H7 (cell line): ENCODE measurements around the gene IFT88. TPM values are rescaled to one million over a fixed set of nuclear protein-coding genes. Genes with fewer than 3 reads are reported as not detected.
"Not testable (repeated sequence)": the region's sequence is repeated elsewhere in the genome, so short reads cannot be mapped to it uniquely, and the experiment has no call there.

Experiments
- DNase-seq: peaks from one replicate; pipeline ENCODE4 v3.0.0; 2012
- H3K27me3 ChIP-seq: 2 replicates; pipeline ENCODE4 v1.6.0; 2011; ENCODE audit warnings: mild to moderate bottlenecking, low read length; ENCODE audit not compliant: control insufficient read depth, insufficient read depth
- H3K36me3 ChIP-seq: replicated peaks from 2 replicates; pipeline ENCODE4 v1.5.1; 2011; ENCODE audit warnings: low read length; ENCODE audit not compliant: control insufficient read depth, insufficient read depth
- H3K4me3 ChIP-seq: 2 replicates; pipeline ENCODE4 v1.5.1; 2011; ENCODE audit warnings: low read depth, mild to moderate bottlenecking, control low read depth, low read length, moderate library complexity; ENCODE audit not compliant: insufficient read depth
- total RNA-seq: library from RNA; depleted of rRNA; stranded (reverse); fragments of >200 nt; shearing (Covaris generic); gene quantifications from 2 replicates; pipeline ENCODE4 v1.2.3, GENCODE V29; 2014

Gene IFT88
- total RNA-seq, 1 experiment from 2014 or later: 2.3 TPM

DNA sequence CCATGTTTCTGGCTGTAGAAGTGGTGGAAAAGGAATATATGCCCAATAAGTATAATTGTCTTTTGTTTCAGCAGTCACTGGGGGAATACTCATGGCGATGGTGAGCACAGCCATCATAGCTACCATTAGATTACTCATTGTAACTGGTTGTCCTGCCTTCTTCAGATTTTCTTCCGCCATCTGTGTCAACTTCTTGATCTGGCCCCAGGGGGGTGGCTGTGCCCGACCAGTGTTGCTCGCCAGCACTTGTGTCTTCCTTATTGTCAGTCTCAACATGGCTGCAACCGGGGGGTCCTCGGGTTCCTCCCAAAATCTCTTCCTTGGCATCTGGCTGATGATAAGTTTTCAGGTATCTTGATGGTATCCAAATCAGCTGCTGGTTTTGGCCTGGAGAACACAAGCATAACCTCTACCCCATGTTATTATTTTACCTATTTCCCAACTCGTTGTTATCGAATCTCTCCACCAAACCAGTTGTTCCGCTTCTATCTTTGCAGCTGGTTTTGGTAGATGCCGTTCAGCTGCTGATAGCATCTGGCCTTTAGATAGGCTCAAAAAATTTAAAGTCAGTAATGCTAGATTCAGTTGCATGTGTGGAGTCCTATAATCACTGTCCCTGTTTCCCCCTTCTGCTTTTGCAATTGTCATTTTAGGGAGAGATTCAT lies 113.6 kb downstream of the IFT88 start:
- H3K4me3 ChIP-seq: no peak overlapping the region
- H3K27me3 ChIP-seq: no peaks in the 10 kb centered on the region
- DNase-seq: no peak
- no peaks in the 10 kb centered on the region for H3K36me3 ChIP-seq

- H3K36me3 ChIP-seq, H3K27me3 ChIP-seq, DNase-seq, H3K4me3 ChIP-seq: not testable (repeated sequence)
These were observed 114.5 kb downstream of the IFT88 start for GRCh38 chr13:20681481-20681880.

GRCh38 chr13:20682061-20682460 lies 115.1 kb downstream of the IFT88 start:
- no peaks in the 10 kb centered on the region for H3K27me3 ChIP-seq

DNA sequence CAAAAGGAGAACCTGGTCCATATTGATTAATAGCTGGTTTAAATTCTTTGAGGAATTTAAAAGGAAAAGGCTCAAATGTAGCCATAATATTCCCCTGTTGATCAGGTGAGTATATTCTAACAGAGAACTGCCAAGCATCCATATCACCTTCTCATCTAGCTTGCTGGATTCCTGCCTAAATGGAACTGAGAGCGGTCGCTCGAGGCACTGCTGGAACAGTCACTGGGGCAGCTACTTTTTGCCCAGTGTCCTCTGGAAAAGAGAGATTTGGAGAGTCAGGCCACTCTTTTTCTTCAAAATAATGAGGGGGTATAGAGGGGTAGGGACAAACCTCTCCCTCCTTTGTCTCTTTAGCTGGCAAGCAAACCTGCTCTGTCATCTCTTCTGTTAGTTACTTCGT lies 117.1 kb downstream of the IFT88 start:
- no peak for DNase-seq
- no peaks in the 10 kb centered on the region for H3K36me3 ChIP-seq
- no peak overlapping the region for H3K4me3 ChIP-seq
- no peaks in the 10 kb centered on the region for H3K27me3 ChIP-seq

More at GRCh38 chr13:20682061-20682460, 115.1 kb downstream of the IFT88 start:
- H3K36me3 ChIP-seq: no peaks in the 10 kb centered on the region
- no peak for DNase-seq
- H3K4me3 ChIP-seq: no peak overlapping the region

- Histone ChIP-seq H3K27me3 (no peaks in the 10 kb centered on the region), H3K4me3 (no peak overlapping the region), H3K36me3 (no peaks in the 10 kb centered on the region)
- no peak for DNase-seq
These were observed 117.6 kb downstream of the IFT88 start for GRCh38 chr13:20684546-20684945.

- no peaks in the 10 kb centered on the region for H3K36me3 ChIP-seq
- DNase-seq: no peak
These were observed 118.1 kb downstream of the IFT88 start for GRCh38 chr13:20685092-20685491.

GRCh38 chr13:20686167-20686566 lies 119.2 kb downstream of the IFT88 start:
- no peaks in the 10 kb centered on the region for H3K27me3 ChIP-seq
- H3K36me3 ChIP-seq: no peaks in the 10 kb centered on the region
- no peak for DNase-seq
- no peak overlapping the region for H3K4me3 ChIP-seq

More at GRCh38 chr13:20685092-20685491, 118.1 kb downstream of the IFT88 start:
- H3K4me3 ChIP-seq: no peak overlapping the region
- H3K27me3 ChIP-seq: no peaks in the 10 kb centered on the region

DNA sequence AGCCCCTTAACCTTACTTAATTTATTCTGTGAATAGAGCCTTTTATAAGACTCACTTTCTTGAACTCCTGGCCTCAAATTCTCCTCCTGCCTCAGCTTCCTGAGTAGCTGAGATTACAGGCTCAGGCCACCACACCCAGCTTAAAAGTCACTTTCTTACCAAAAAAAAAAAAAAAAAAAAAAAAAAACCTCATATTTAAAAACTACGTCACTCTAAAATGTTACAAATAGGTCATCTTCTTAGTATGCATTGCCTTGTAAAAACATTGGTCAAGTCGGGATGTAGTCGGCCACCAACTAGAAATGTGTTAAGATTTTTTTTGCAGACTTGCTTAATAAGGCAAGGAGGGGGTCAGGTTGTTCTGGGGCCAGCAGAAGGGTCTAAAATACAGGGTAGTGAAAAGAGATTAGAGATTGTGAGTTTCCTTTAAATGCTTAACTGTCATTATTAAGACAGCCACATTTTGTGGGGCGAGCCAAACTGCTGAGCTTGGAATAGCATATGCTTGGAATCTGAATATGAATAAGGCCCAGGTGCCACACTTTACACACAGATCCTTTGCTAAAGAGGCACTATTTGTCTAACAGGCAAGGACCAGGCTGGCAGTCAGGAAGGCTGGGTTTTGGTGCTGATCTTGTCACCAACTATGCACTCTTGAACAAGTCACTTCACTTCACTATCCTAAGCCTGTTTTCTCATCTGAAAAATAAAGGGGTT lies 120.1 kb downstream of the IFT88 start:
- H3K27me3 ChIP-seq: no peaks in the 10 kb centered on the region
- DNase-seq: no peak
- no peaks in the 10 kb centered on the region for H3K36me3 ChIP-seq
- H3K4me3 ChIP-seq: no peak overlapping the region

GRCh38 chr13:20689291-20689690 lies 122.3 kb downstream of the IFT88 start:
- no peak for DNase-seq
- Histone ChIP-seq H3K4me3 (no peak overlapping the region), H3K36me3 (no peaks in the 10 kb centered on the region), H3K27me3 (no peaks in the 10 kb centered on the region)

GRCh38 chr13:20691616-20692015 lies 124.7 kb downstream of the IFT88 start:
- no peak overlapping the region for H3K4me3 ChIP-seq

DNA sequence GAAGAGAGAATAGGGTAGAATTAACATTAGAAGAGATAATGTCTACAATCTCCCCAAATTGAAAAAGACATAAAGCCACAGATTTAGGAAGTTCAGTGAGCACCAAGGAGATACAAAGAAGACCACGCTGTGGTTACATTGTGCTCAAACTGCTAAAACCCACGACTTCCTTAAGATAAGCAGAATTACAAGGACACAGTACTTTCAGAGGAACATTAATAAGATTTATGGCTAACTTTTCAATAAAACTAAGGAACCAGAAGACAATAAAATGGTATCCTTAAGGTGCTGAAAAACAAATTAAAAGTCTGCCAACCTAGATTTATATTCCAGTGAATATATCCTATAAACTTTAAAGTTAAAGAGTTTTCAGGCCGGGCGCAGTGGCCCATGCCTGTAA lies 129.1 kb downstream of the IFT88 start:
- H3K4me3 ChIP-seq: no peak overlapping the region
- DNase-seq: no peak
- H3K36me3 ChIP-seq: no peaks in the 10 kb centered on the region
- peaks cover 4% of the 10 kb centered on the region; the same call in 1 of the 2 replicates for H3K27me3 ChIP-seq

More at GRCh38 chr13:20691616-20692015, 124.7 kb downstream of the IFT88 start:
- DNase-seq: no peak
- Histone ChIP-seq H3K36me3 (no peaks in the 10 kb centered on the region), H3K27me3 (no peaks in the 10 kb centered on the region)

- Histone ChIP-seq H3K36me3 (no peaks in the 10 kb centered on the region), H3K27me3 (peaks cover 29% of the 10 kb centered on the region), H3K4me3 (no peak overlapping the region)
- DNase-seq: no peak
These were observed 132.8 kb downstream of the IFT88 start for GRCh38 chr13:20699715-20700114.

GRCh38 chr13:20700288-20700687 lies 133.3 kb downstream of the IFT88 start:
- H3K27me3 ChIP-seq: peaks cover 32% of the 10 kb centered on the region
- no peak overlapping the region for H3K4me3 ChIP-seq
- no peaks in the 10 kb centered on the region for H3K36me3 ChIP-seq
- no peak for DNase-seq

DNA sequence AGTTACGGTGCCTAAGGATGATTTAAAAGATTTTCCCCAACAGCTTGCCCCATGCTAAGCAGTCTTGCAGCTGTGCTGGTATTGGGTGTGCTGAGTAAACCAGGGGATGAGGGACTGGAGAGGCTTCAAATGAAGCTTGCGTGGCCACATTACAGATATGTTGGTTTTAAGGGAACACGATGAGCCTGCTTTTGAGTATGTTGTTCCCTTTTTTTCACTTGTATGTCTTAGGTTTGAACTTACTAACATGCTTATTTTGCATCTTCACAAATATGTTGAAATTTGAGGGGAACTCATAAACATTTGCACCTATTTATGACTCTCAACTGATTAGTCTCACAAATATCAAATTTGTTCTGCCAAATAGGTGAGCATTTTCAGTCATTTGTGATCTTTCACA lies 134.5 kb downstream of the IFT88 start:
- peak; percentile 15 for DNase-seq
- Histone ChIP-seq H3K27me3 (peaks cover 36% of the 10 kb centered on the region), H3K36me3 (no peaks in the 10 kb centered on the region), H3K4me3 (no peak overlapping the region)

DNA sequence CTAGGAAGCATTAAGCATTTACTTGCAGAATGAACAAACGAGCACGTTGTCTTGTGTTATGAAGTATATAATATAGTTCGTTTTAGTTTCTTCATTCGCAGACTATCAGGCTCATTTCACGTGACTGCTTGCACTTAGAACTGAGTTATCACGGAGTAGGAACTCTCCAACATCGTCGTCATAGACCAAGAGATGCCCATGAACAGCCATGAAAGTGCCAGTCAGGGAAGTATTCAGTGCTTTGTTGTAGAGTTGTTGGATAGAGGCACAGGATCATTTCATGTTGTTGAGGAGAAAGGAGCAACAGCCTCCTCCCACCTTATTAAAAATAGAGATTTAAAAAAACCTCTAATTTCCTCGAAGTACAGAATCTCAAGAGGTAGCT lies 135.6 kb downstream of the IFT88 start:
- no peak for DNase-seq
- Histone ChIP-seq H3K27me3 (peaks cover 36% of the 10 kb centered on the region), H3K4me3 (peak overlapping the region; percentile 56; the same call in 1 of the 2 replicates), H3K36me3 (no peaks in the 10 kb centered on the region)
